BLaER1 (cell line): ENCODE measurements around the gene CFAP77.

ENCODE experiments used
- H3K27ac ChIP-seq: shearing (Covaris generic); formaldehyde crosslinking; 2 replicates; pipeline ENCODE4 v1.8.1; 2022
- H3K27me3 ChIP-seq: shearing (Covaris generic); formaldehyde crosslinking; 2 replicates; pipeline ENCODE4 v1.8.1; 2022
- H3K36me3 ChIP-seq: shearing (Covaris generic); formaldehyde crosslinking; 2 replicates; pipeline ENCODE4 v1.8.1; 2022
- H3K4me1 ChIP-seq: shearing (Covaris generic); formaldehyde crosslinking; 2 replicates; pipeline ENCODE4 v1.8.1; 2022
- H3K4me2 ChIP-seq: shearing (Covaris generic); formaldehyde crosslinking; 2 replicates; pipeline ENCODE4 v1.8.1; 2022
- H3K4me3 ChIP-seq: shearing (Covaris generic); formaldehyde crosslinking; 2 replicates; pipeline ENCODE4 v1.8.1; 2022
- H3K9ac ChIP-seq: shearing (Covaris generic); formaldehyde crosslinking; 2 replicates; pipeline ENCODE4 v1.8.1; 2022
- H3K9me3 ChIP-seq: shearing (Covaris generic); formaldehyde crosslinking; 2 replicates; pipeline ENCODE4 v1.8.1; 2022
- H4K20me1 ChIP-seq: shearing (Covaris generic); formaldehyde crosslinking; 2 replicates; pipeline ENCODE4 v1.8.1; 2022
- Cebpa-rat ChIP-seq: shearing (Covaris generic); IDR thresholded peaks from 2 replicates; pipeline ENCODE4 v1.8.1; 2022

The CFAP77 gene

GRCh38 chr9:132596200-132596599 lies 186.2 kb downstream of the CFAP77 start:
- H3K36me3 ChIP-seq = peaks cover 47% of the 10 kb centered on the region
- peaks cover 69% of the 10 kb centered on the region for H4K20me1 ChIP-seq

DNA sequence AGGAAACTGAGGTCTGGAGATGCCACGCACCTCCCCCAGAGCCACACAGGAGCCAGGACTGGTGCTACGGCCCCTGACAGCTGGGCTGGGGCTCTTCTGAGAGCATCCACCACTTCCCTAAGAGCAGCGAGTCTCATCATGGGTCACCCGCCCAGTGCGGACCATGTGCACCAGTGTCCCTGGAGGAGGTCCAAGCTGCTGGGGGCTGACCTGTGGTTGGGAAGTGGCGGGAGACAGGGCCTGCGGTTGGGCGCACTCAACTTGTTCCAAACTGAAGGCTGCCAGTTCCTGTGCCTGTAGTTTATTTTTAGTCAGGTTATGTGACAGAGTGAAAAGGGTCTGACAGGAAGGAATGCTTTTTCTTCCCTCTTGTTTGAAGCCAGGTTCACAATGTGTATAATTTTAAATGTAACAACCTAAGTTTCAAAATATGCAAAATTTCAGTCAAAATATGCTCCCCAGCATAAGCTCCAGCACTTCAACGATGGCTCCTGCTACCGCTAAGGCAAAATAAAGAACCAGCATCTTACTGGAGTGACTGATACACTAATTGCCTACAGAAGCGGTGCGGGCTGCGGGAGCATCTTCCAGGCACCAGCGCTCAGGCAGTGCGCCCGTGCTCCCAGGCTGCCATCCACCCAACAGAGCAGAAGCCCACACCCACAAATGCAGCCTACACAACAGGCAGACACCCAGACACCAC lies 187.2 kb downstream of the CFAP77 start:
- H3K4me2 ChIP-seq = peak overlapping the region; percentile 78
- peaks cover 11% of the 10 kb centered on the region for H3K27me3 ChIP-seq
- no peak for TF ChIP-seq Cebpa-rat
- H3K4me3 ChIP-seq = peak overlapping the region; percentile 45; the same call in 1 of the 2 replicates
- H4K20me1 ChIP-seq = peaks cover 64% of the 10 kb centered on the region
- peaks cover 47% of the 10 kb centered on the region for H3K4me1 ChIP-seq
- no peaks in the 10 kb centered on the region for H3K9me3 ChIP-seq
- H3K36me3 ChIP-seq = peaks cover 55% of the 10 kb centered on the region
- H3K27ac ChIP-seq = peak overlapping the region; percentile 51
- H3K9ac ChIP-seq = no peak overlapping the region; the same call in 1 of the 2 replicates

More at GRCh38 chr9:132596200-132596599, 186.2 kb downstream of the CFAP77 start:
- no peak overlapping the region for H3K9ac ChIP-seq
- peak overlapping the region; percentile 51; the same call in 1 of the 2 replicates for H3K27ac ChIP-seq
- H3K9me3 ChIP-seq = no peaks in the 10 kb centered on the region
- peaks cover 41% of the 10 kb centered on the region for H3K4me1 ChIP-seq
- peak overlapping the region; percentile 78 for H3K4me2 ChIP-seq
- no peak overlapping the region for H3K4me3 ChIP-seq
- peak; percentile 31; the same call in 1 of the 2 replicates for TF ChIP-seq Cebpa-rat
- peaks cover 21% of the 10 kb centered on the region for H3K27me3 ChIP-seq

DNA sequence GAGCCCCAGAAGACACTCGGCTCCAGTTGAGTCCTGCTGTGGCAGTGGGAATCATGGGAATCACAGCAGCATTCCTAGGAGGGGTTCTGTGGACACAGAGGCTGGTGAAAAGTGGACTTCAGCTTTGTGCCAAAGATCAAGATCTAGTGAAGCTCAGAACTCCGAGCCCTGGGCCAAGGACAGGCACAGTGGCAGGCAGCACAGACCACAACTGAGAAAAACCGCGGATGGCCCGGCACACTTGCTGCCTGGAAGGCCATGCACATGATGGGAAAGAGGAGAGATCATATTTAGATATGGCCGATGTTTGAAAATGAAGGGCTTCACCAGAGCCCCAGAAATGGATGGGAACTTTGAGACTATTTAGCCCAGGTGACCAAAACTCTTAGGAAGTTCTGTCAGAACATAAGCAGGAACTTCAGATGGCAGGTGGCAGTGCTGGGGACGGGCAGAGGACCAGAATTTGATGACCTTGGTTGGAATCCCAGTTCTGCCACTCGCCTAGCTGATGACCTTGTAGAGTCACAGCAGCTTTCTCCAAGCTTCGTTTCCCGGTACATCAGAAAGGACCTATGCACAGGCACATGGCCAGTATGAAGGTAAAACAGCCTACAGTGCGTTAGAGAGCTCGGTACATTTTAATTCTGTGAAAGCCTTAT lies 190.4 kb downstream of the CFAP77 start:
- Histone ChIP-seq H3K9me3 (no peaks in the 10 kb centered on the region), H3K27ac (no peak overlapping the region), H4K20me1 (peaks cover 55% of the 10 kb centered on the region), H3K4me3 (no peak overlapping the region), H3K4me1 (peaks cover 69% of the 10 kb centered on the region), H3K27me3 (no peaks in the 10 kb centered on the region), H3K9ac (no peak overlapping the region), H3K36me3 (peaks cover 51% of the 10 kb centered on the region), H3K4me2 (no peak overlapping the region)
- no peak for TF ChIP-seq Cebpa-rat

- Histone ChIP-seq H3K4me3 (no peak overlapping the region), H3K9ac (no peak overlapping the region), H3K27ac (no peak overlapping the region), H3K36me3 (peaks cover 63% of the 10 kb centered on the region), H3K4me1 (peaks cover 54% of the 10 kb centered on the region), H3K4me2 (peak overlapping the region; percentile 53), H3K27me3 (no peaks in the 10 kb centered on the region), H4K20me1 (peaks cover 43% of the 10 kb centered on the region), H3K9me3 (no peaks in the 10 kb centered on the region)
- TF ChIP-seq Cebpa-rat = no peak
Observed at GRCh38 chr9:132602207-132602606, 192.2 kb downstream of the CFAP77 start.

DNA sequence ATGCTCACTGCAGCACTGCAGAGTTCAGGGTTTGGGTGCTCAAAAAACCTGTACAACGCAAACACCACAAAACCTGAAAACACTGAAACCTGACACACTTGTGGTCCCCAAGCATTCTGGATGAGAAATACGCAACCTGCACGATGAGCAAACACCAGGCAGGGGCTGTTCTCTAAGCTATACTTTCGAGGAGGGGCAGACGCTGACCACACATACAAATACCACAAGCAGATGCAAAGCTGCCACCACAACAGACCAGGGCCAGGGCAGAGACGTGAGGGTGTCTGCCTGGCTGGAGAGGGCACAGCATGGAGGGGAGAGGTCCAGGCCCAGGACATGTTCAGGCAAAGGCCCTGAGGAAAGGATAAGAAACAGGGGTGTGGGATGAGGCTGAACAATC lies 195.4 kb downstream of the CFAP77 start:
- Histone ChIP-seq H3K27me3 (no peaks in the 10 kb centered on the region), H3K36me3 (peaks cover 85% of the 10 kb centered on the region), H3K4me2 (no peak overlapping the region), H3K9me3 (no peaks in the 10 kb centered on the region), H3K9ac (no peak overlapping the region), H3K4me3 (no peak overlapping the region), H4K20me1 (peaks cover 31% of the 10 kb centered on the region; the same call in 1 of the 2 replicates), H3K27ac (no peak overlapping the region), H3K4me1 (peaks cover 28% of the 10 kb centered on the region)
- no peak for TF ChIP-seq Cebpa-rat

DNA sequence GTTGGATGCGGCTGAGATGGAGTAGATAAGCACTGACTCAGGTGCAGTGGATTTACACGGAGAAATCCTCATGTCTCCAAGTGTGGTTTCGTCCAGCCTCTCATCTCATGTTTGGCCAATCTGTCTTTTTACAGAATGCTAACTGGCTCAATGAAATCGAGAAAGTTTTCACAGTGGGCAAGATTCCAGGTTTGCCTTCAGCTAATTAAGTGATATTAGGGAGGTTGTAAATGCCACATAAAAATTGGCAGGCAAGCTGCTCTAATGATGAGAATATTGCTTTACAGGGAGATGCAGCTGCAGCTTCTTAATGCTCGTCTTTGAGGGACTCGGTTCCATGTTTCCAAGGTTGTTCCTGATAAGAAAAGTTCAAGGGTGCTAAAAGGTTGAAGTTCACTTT lies 196.1 kb downstream of the CFAP77 start:
- H3K36me3 ChIP-seq = peaks cover 85% of the 10 kb centered on the region

GRCh38 chr9:132609184-132609583 lies 199.2 kb downstream of the CFAP77 start:
- Histone ChIP-seq H4K20me1 (peaks cover 6% of the 10 kb centered on the region; the same call in 1 of the 2 replicates), H3K36me3 (peaks cover 99% of the 10 kb centered on the region), H3K27ac (no peak overlapping the region), H3K27me3 (no peaks in the 10 kb centered on the region), H3K9ac (no peak overlapping the region), H3K4me2 (no peak overlapping the region), H3K4me1 (peaks cover 3% of the 10 kb centered on the region), H3K9me3 (no peaks in the 10 kb centered on the region), H3K4me3 (no peak overlapping the region)
- no peak for TF ChIP-seq Cebpa-rat

More for the DNA sequence above, 196.1 kb downstream of the CFAP77 start:
- Histone ChIP-seq H4K20me1 (peaks cover 31% of the 10 kb centered on the region; the same call in 1 of the 2 replicates), H3K27ac (no peak overlapping the region), H3K4me3 (no peak overlapping the region), H3K9me3 (no peaks in the 10 kb centered on the region), H3K27me3 (no peaks in the 10 kb centered on the region), H3K4me1 (peaks cover 28% of the 10 kb centered on the region), H3K9ac (no peak overlapping the region), H3K4me2 (no peak overlapping the region)
- TF ChIP-seq Cebpa-rat = no peak

GRCh38 chr9:132609829-132610228 lies 199.8 kb downstream of the CFAP77 start:
- H3K4me3 ChIP-seq = no peak overlapping the region
- no peak overlapping the region for H3K27ac ChIP-seq
- no peak for TF ChIP-seq Cebpa-rat
- peaks cover 100% of the 10 kb centered on the region for H3K36me3 ChIP-seq
- no peaks in the 10 kb centered on the region for H3K4me1 ChIP-seq
- H3K4me2 ChIP-seq = no peak overlapping the region
- H4K20me1 ChIP-seq = peaks cover 6% of the 10 kb centered on the region; the same call in 1 of the 2 replicates
- H3K9ac ChIP-seq = peak overlapping the region; percentile 9; the same call in 1 of the 2 replicates
- no peaks in the 10 kb centered on the region for H3K27me3 ChIP-seq
- H3K9me3 ChIP-seq = no peaks in the 10 kb centered on the region

- H3K4me2 ChIP-seq = no peak overlapping the region
- H3K4me3 ChIP-seq = no peak overlapping the region
- no peak overlapping the region for H3K27ac ChIP-seq
- H3K27me3 ChIP-seq = no peaks in the 10 kb centered on the region
- no peak for TF ChIP-seq Cebpa-rat
- no peaks in the 10 kb centered on the region for H3K4me1 ChIP-seq
- peaks cover 100% of the 10 kb centered on the region for H3K36me3 ChIP-seq
- no peak overlapping the region; the same call in 1 of the 2 replicates for H3K9ac ChIP-seq
- H4K20me1 ChIP-seq = peaks cover 6% of the 10 kb centered on the region; the same call in 1 of the 2 replicates
- H3K9me3 ChIP-seq = no peaks in the 10 kb centered on the region
Observed at GRCh38 chr9:132610661-132611060, 200.7 kb downstream of the CFAP77 start.

DNA sequence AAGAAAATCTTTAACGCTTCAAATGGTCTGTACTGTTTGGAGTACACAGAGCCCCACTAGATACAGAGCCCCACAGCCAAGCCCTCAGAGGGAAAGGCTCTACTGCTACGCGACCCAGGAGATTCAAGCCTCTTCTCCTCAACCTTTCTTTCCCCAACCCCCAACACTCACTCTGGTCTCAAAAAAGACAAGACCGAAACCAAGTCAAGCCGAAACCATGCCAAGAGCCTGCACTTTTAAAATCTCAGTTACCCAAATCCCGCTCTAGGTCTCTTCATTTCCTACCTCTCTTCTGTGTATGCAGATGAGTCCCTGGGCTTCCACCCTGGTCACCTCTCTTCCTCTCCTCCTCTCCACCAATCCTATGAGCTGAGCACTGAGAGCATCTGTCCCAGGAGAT lies 204.3 kb downstream of the CFAP77 start:
- H3K4me1 ChIP-seq = no peaks in the 10 kb centered on the region
- peaks cover 100% of the 10 kb centered on the region for H3K36me3 ChIP-seq
- H3K27me3 ChIP-seq = no peaks in the 10 kb centered on the region
- no peak overlapping the region for H3K4me2 ChIP-seq
- H3K27ac ChIP-seq = no peak overlapping the region
- H3K9ac ChIP-seq = no peak overlapping the region
- H3K9me3 ChIP-seq = no peaks in the 10 kb centered on the region
- H4K20me1 ChIP-seq = peaks cover 6% of the 10 kb centered on the region; the same call in 1 of the 2 replicates
- TF ChIP-seq Cebpa-rat = no peak
- no peak overlapping the region for H3K4me3 ChIP-seq
